ENCODE data around the gene PDZD4.

GRCh38 chrX:153853180-153853901 is 23.0 kb upstream of the PDZD4 start:
- no peak for TF ChIP-seq CTCF (IDR thresholded peaks at IDR 0.05)
- TF ChIP-seq NFYB (CRISPR knock-in tag; conservative IDR thresholded peaks at IDR 0.05; ENCODE audit: low read depth), result no peak
- no peak for TF ChIP-seq ZNF512 (CRISPR knock-in tag; IDR thresholded peaks at IDR 0.05; ENCODE audit: borderline replicate concordance)
- no peak for TF ChIP-seq ELF4 (CRISPR knock-in tag; IDR thresholded peaks at IDR 0.05; ENCODE audit: low read depth)

Measured in WTC11 (cell line).